NCI-H1105 treated with DMSO at 0.1 percent for 48 hours (cell line): ENCODE measurements around the gene TMEM240.
"Not testable (repeated sequence)": the region's sequence is repeated elsewhere in the genome, so short reads cannot be mapped to it uniquely, and the experiment has no call there.

Experiments
- DNase-seq: peaks from one replicate; lab custom pipeline; 2025; lab: John Stamatoyannopoulos, UW

Gene TMEM240

GRCh38 chr1:1557688-1558087 is 17.3 kb upstream of the TMEM240 start:
- not testable (repeated sequence) for DNase-seq

GRCh38 chr1:1556961-1557360 is 16.5 kb upstream of the TMEM240 start:
- DNase-seq = not testable (repeated sequence)

GRCh38 chr1:1556505-1556904 is 16.1 kb upstream of the TMEM240 start:
- no peak for DNase-seq

GRCh38 chr1:1554926-1555915 is 14.8 kb upstream of the TMEM240 start:
- no peak for DNase-seq

GRCh38 chr1:1554550-1554925 is 14.1 kb upstream of the TMEM240 start:
- DNase-seq = no peak

GRCh38 chr1:1553821-1554494 is 13.5 kb upstream of the TMEM240 start:
- DNase-seq = no peak

GRCh38 chr1:1552263-1552639 is 11.8 kb upstream of the TMEM240 start:
- DNase-seq = no peak

GRCh38 chr1:1551524-1552262 is 11.3 kb upstream of the TMEM240 start:
- DNase-seq = no peak

- DNase-seq = no peak
Observed at GRCh38 chr1:1550591-1551432, 10.4 kb upstream of the TMEM240 start.

- DNase-seq = no peak
Observed at GRCh38 chr1:1550087-1550486, 9.7 kb upstream of the TMEM240 start.

- DNase-seq = no peak
Observed at GRCh38 chr1:1548591-1548990, 8.2 kb upstream of the TMEM240 start.

- no peak for DNase-seq
Observed at GRCh38 chr1:1547476-1547875, 7.1 kb upstream of the TMEM240 start.

- DNase-seq = no peak
Observed at GRCh38 chr1:1547011-1547410, 6.6 kb upstream of the TMEM240 start.

GRCh38 chr1:1545946-1546737 is 5.7 kb upstream of the TMEM240 start:
- DNase-seq = no peak

- DNase-seq = no peak
Observed at GRCh38 chr1:1544544-1544943, 4.1 kb upstream of the TMEM240 start.

GRCh38 chr1:1543706-1544099 is 3.3 kb upstream of the TMEM240 start:
- no peak for DNase-seq

GRCh38 chr1:1542766-1543705 is 2.6 kb upstream of the TMEM240 start:
- no peak for DNase-seq

GRCh38 chr1:1541956-1542765 is 1.7 kb upstream of the TMEM240 start:
- no peak for DNase-seq
